ELR (cell line): ENCODE measurements around the gene RTP3.

ENCODE experiments used
- DNase-seq: peaks from one replicate; pipeline ENCODE4 v3.0.0-alpha.2; 2015; ENCODE audit warnings: low read depth

The RTP3 gene

GRCh38 chr3:46469680-46470357 lies 28.0 kb upstream of the RTP3 start:
- DNase-seq: no peak

GRCh38 chr3:46470831-46471230 lies 26.9 kb upstream of the RTP3 start:
- DNase-seq: no peak

GRCh38 chr3:46471371-46471914 lies 26.3 kb upstream of the RTP3 start:
- no peak for DNase-seq

- no peak for DNase-seq
Measured at GRCh38 chr3:46472736-46473135, 25.0 kb upstream of the RTP3 start.

GRCh38 chr3:46477145-46477544 lies 20.6 kb upstream of the RTP3 start:
- no peak for DNase-seq

- DNase-seq: no peak
Measured at GRCh38 chr3:46477756-46478155, 20.0 kb upstream of the RTP3 start.

GRCh38 chr3:46478341-46478740 lies 19.4 kb upstream of the RTP3 start:
- no peak for DNase-seq

- no peak for DNase-seq
Measured at GRCh38 chr3:46479021-46479420, 18.8 kb upstream of the RTP3 start.

GRCh38 chr3:46479696-46480095 lies 18.1 kb upstream of the RTP3 start:
- DNase-seq: peak; percentile 64

- no peak for DNase-seq
Measured at GRCh38 chr3:46480491-46481195, 17.1 kb upstream of the RTP3 start.

GRCh38 chr3:46481636-46482035 lies 16.1 kb upstream of the RTP3 start:
- no peak for DNase-seq

- peak; percentile 83 for DNase-seq
Measured at GRCh38 chr3:46482632-46483350, 15.0 kb upstream of the RTP3 start.

- DNase-seq: no peak
Measured at GRCh38 chr3:46483825-46484224, 14.0 kb upstream of the RTP3 start.

GRCh38 chr3:46484388-46484787 lies 13.4 kb upstream of the RTP3 start:
- DNase-seq: no peak

GRCh38 chr3:46484911-46485778 lies 12.6 kb upstream of the RTP3 start:
- DNase-seq: no peak

- DNase-seq: no peak
Measured at GRCh38 chr3:46485779-46486175, 12.0 kb upstream of the RTP3 start.

- peak; percentile 95 for DNase-seq
Measured at GRCh38 chr3:46488735-46489361, 8.9 kb upstream of the RTP3 start.

- DNase-seq: no peak
Measured at GRCh38 chr3:46489381-46489780, 8.4 kb upstream of the RTP3 start.

GRCh38 chr3:46489875-46490274 lies 7.9 kb upstream of the RTP3 start:
- peak; percentile 88 for DNase-seq

- DNase-seq: peak; percentile 77
Measured at GRCh38 chr3:46490338-46491084, 7.3 kb upstream of the RTP3 start.
